ENCODE measurements around the gene ABHD16A.

The ABHD16A gene

GRCh38 chr6:31642798-31643570, 60.1 kb downstream of the ABHD16A start:
- no peak for TF ChIP-seq CTCF (IDR thresholded peaks at IDR 0.05; ENCODE audit: insufficient read depth, low read depth, low read length, missing control alignments)
- DNase-seq (ENCODE audit: low read depth): no peak
- H3K4me3 ChIP-seq (ENCODE audit: low read length): no peak overlapping the region

- no peak overlapping the region for H3K4me3 ChIP-seq (ENCODE audit: low read length)
- no peak for TF ChIP-seq CTCF (IDR thresholded peaks at IDR 0.05; ENCODE audit: insufficient read depth, low read depth, low read length, missing control alignments)
- no peak for DNase-seq (ENCODE audit: low read depth)
Observed at GRCh38 chr6:31641370-31641769, 61.8 kb downstream of the ABHD16A start.

GRCh38 chr6:31640612-31641011, 62.5 kb downstream of the ABHD16A start:
- no peak for DNase-seq (ENCODE audit: low read depth)
- no peak overlapping the region for H3K4me3 ChIP-seq (ENCODE audit: low read length)
- no peak for TF ChIP-seq CTCF (IDR thresholded peaks at IDR 0.05; ENCODE audit: insufficient read depth, low read depth, low read length, missing control alignments)

GRCh38 chr6:31639449-31639861, 63.7 kb downstream of the ABHD16A start:
- H3K4me3 ChIP-seq (ENCODE audit: low read length): no peak overlapping the region
- no peak for DNase-seq (ENCODE audit: low read depth)
- no peak for TF ChIP-seq CTCF (IDR thresholded peaks at IDR 0.05; ENCODE audit: insufficient read depth, low read depth, low read length, missing control alignments)

GRCh38 chr6:31639043-31639442, 64.1 kb downstream of the ABHD16A start:
- H3K4me3 ChIP-seq (ENCODE audit: low read length): no peak overlapping the region
- TF ChIP-seq CTCF (IDR thresholded peaks at IDR 0.05; ENCODE audit: insufficient read depth, low read depth, low read length, missing control alignments): no peak
- DNase-seq (ENCODE audit: low read depth): no peak

All from epithelial cell of esophagus (primary cell).